OCI-M1 (cell line): ENCODE measurements around the gene GPR35.

Experiments
- DNase-seq: peaks from one replicate; lab custom pipeline; 2025; lab: John Stamatoyannopoulos, UW

GPR35 gene

GRCh38 chr2:240624011-240624949 is 1.0 kb upstream of the GPR35 start:
- DNase-seq: no peak

- no peak for DNase-seq
Observed at GRCh38 chr2:240626531-240627300, 1.4 kb downstream of the GPR35 start.

GRCh38 chr2:240627736-240628506 is 2.6 kb downstream of the GPR35 start:
- DNase-seq: no peak

GRCh38 chr2:240628507-240628807 is 3.2 kb downstream of the GPR35 start:
- DNase-seq: no peak

- no peak for DNase-seq
Observed at GRCh38 chr2:240628808-240629618, 3.7 kb downstream of the GPR35 start.

GRCh38 chr2:240629619-240629967 is 4.3 kb downstream of the GPR35 start:
- DNase-seq: no peak

- DNase-seq: no peak
Observed at GRCh38 chr2:240629968-240630770, 4.9 kb downstream of the GPR35 start.

- no peak for DNase-seq
Observed at GRCh38 chr2:240630771-240631547, 5.7 kb downstream of the GPR35 start.

GRCh38 chr2:240631548-240632305 is 6.4 kb downstream of the GPR35 start:
- no peak for DNase-seq

GRCh38 chr2:240632306-240632721 is 7.0 kb downstream of the GPR35 start:
- no peak for DNase-seq

GRCh38 chr2:240635121-240635997 is 10.1 kb downstream of the GPR35 start:
- DNase-seq: no peak

GRCh38 chr2:240635998-240636547 is 10.8 kb downstream of the GPR35 start:
- no peak for DNase-seq

GRCh38 chr2:240636563-240637115 is 11.4 kb downstream of the GPR35 start:
- no peak for DNase-seq

- no peak for DNase-seq
Observed at GRCh38 chr2:240637116-240637900, 12.0 kb downstream of the GPR35 start.

GRCh38 chr2:240637901-240638345 is 12.6 kb downstream of the GPR35 start:
- no peak for DNase-seq

GRCh38 chr2:240638512-240639160 is 13.4 kb downstream of the GPR35 start:
- no peak for DNase-seq
